CD4-positive, alpha-beta T cell (primary cell): ENCODE data around the gene FBLL1. TPM values are rescaled to one million over a fixed set of nuclear protein-coding genes. Genes with fewer than 3 reads are reported as not detected.

Experiments used
- ATAC-seq: fragments of 200-7000 bp; cut with Tn5 transposase; one replicate; pipeline ENCODE4 v1.10.0; 2022; ENCODE audit warnings: mild to moderate bottlenecking; ENCODE audit not compliant: poor library complexity
- CTCF ChIA-PET: fragments of 350-600 bp; sonication (Branson Sonifier 250); formaldehyde crosslinking; loops from one replicate; lab custom pipeline; 2021; ENCODE audit warnings: antibody characterized with exemption, inconsistent platforms; lab: Charles Lee
- POLR2A ChIA-PET: fragments of 350-600 bp; sonication (Branson Sonifier 250); formaldehyde crosslinking; loops from one replicate; lab custom pipeline; 2021; ENCODE audit warnings: antibody characterized with exemption, inconsistent platforms; lab: Charles Lee
- DNase-seq, 14 experiments: peaks; one replicate each; pipeline ENCODE4 v3.0.0-alpha.2; 2013 to 2020; ENCODE audit warnings: mixed read lengths in 2 of 14
- H3K27ac ChIP-seq, 2 donors: one replicate each; pipeline versions ENCODE4 v1.5.1 to v1.7.0; 2013; ENCODE audit warnings: low read length in 2 of 2, low read depth in 1 of 2, mild to moderate bottlenecking in 1 of 2
- H3K27me3 ChIP-seq, 2 experiments: 1 replicate in 1 of 2; 2 replicates in 1 of 2; pipeline versions ENCODE4 v1.6.1 to v1.7.0; 2013; ENCODE audit warnings: low read length in 2 of 2, control low read depth in 1 of 2, mild to moderate bottlenecking in 1 of 2, moderate library complexity in 1 of 2; ENCODE audit not compliant: insufficient read depth in 2 of 2, control insufficient read depth in 1 of 2
- H3K36me3 ChIP-seq: one replicate; pipeline ENCODE4 v1.6.1; 2013; ENCODE audit warnings: low read length, control low read depth; ENCODE audit not compliant: insufficient read depth
- H3K4me1 ChIP-seq: one replicate; pipeline ENCODE4 v1.6.1; 2013; ENCODE audit warnings: low read length, control low read depth; ENCODE audit not compliant: insufficient read depth
- H3K4me3 ChIP-seq: one replicate; pipeline ENCODE4 v1.5.1; 2013; ENCODE audit warnings: mild to moderate bottlenecking, low read length, moderate library complexity
- H3K9me3 ChIP-seq, 2 experiments: 1 replicate in 1 of 2; 2 replicates in 1 of 2; pipeline versions ENCODE4 v1.6.1 to v1.7.0; 2013; ENCODE audit warnings: low read length in 2 of 2, mild to moderate bottlenecking in 2 of 2, control low read depth in 1 of 2, moderate library complexity in 1 of 2; ENCODE audit not compliant: control insufficient read depth in 1 of 2, insufficient read depth in 1 of 2
- H3K27ac Mint-ChIP-seq: one replicate; pipeline ENCODE4 v1.8.0; 2020; ENCODE audit warnings: mixed read lengths
- H3K27me3 Mint-ChIP-seq: one replicate; pipeline ENCODE4 v1.8.0; 2021; ENCODE audit warnings: mixed read lengths
- H3K36me3 Mint-ChIP-seq: one replicate; pipeline ENCODE4 v1.8.0; 2021; ENCODE audit warnings: low read depth, mixed read lengths
- H3K4me1 Mint-ChIP-seq: one replicate; pipeline ENCODE4 v1.8.0; 2021; ENCODE audit warnings: low read depth, mixed read lengths
- H3K4me3 Mint-ChIP-seq: one replicate; pipeline ENCODE4 v1.8.0; 2020; ENCODE audit warnings: mild to moderate bottlenecking, mixed read lengths
- H3K9me3 Mint-ChIP-seq: one replicate; pipeline ENCODE4 v1.8.0; 2020; ENCODE audit warnings: mixed read lengths
- intact Hi-C, 2 experiments: fragments of 100-400 bp; cut with DNase I in 1 of 2; cut with micrococcal nuclease in 1 of 2; formaldehyde crosslinking; loops; one replicate each; pipeline versions ENCODE4 v1.15.1 to v1.9.0; 2023 to 2025; cut with DNase I, micrococcal nuclease
- total RNA-seq, 174 experiments: library from RNA in 2 of 174; stranded (reverse) in 2 of 174; gene quantifications; one replicate each; pipeline ENCODE4 v1.2.3 and lab custom pipeline; 2021 to 2026
- TF ChIP-seq, protein P1 (sequence below): fragments of 200-600 bp; IDR thresholded peaks from one replicate; pipeline ENCODE4 v1.8.0; 2022; ENCODE audit warnings: antibody characterized with exemption, mild to moderate bottlenecking

The FBLL1 gene
- total RNA-seq, 2 experiments from 2014 or later = not detected

DNA sequence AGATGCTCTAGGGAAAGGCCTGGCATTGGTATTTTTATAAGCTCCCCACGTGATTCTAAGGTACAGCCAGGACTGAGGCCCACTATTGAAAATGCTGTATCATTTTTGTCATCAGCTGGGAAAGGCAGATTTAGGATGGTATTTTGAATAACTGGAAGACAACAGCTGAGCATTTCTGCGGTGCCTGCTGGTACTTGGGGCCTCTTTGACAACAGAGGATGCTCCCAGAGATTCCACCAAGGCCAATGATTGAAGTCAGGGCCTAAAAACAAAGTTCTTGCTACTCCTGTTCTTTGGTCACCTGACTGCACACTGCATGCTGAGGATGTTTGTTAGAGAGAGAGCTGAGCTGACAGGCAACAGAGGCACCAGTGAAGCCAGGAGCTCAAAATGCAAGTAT lies 8.1 kb downstream of the FBLL1 start:
- H3K27ac Mint-ChIP-seq = no peak overlapping the region
- H3K27me3 ChIP-seq = peaks cover 4 to 9% of the 10 kb centered on the region in 2 experiments
- no peak for ATAC-seq
- H3K27me3 Mint-ChIP-seq = peaks cover 18% of the 10 kb centered on the region
- H3K9me3 ChIP-seq = peaks cover 6 to 10% of the 10 kb centered on the region in 2 experiments
- H3K9me3 Mint-ChIP-seq = no peaks in the 10 kb centered on the region
- H3K4me1 Mint-ChIP-seq = no peaks in the 10 kb centered on the region
- no peak overlapping the region for H3K4me3 ChIP-seq
- ChIA-PET CTCF (no interaction called here), POLR2A (no interaction called here)
- no peak for DNase-seq
- H3K4me1 ChIP-seq = no peaks in the 10 kb centered on the region
- no peak overlapping the region for H3K4me3 Mint-ChIP-seq
- H3K36me3 ChIP-seq = no peaks in the 10 kb centered on the region
- TF ChIP-seq, protein P1, sequence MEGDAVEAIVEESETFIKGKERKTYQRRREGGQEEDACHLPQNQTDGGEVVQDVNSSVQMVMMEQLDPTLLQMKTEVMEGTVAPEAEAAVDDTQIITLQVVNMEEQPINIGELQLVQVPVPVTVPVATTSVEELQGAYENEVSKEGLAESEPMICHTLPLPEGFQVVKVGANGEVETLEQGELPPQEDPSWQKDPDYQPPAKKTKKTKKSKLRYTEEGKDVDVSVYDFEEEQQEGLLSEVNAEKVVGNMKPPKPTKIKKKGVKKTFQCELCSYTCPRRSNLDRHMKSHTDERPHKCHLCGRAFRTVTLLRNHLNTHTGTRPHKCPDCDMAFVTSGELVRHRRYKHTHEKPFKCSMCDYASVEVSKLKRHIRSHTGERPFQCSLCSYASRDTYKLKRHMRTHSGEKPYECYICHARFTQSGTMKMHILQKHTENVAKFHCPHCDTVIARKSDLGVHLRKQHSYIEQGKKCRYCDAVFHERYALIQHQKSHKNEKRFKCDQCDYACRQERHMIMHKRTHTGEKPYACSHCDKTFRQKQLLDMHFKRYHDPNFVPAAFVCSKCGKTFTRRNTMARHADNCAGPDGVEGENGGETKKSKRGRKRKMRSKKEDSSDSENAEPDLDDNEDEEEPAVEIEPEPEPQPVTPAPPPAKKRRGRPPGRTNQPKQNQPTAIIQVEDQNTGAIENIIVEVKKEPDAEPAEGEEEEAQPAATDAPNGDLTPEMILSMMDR = no peak
- H3K36me3 Mint-ChIP-seq = no peaks in the 10 kb centered on the region
- no peak overlapping the region for H3K27ac ChIP-seq
- intact Hi-C loops = no loop called here

GRCh38 chr5:168549554-168549953 lies 20.4 kb downstream of the FBLL1 start:
- ATAC-seq (no peak), DNase-seq (no peak)
- Mint-ChIP-seq H3K36me3 (peaks cover 76% of the 10 kb centered on the region), H3K9me3 (peaks cover 5% of the 10 kb centered on the region), H3K27me3 (no peaks in the 10 kb centered on the region), H3K27ac (no peak overlapping the region), H3K4me1 (no peaks in the 10 kb centered on the region), H3K4me3 (no peak overlapping the region)
- H3K4me3 ChIP-seq = no peak overlapping the region
- H3K27me3 ChIP-seq = no peaks in the 10 kb centered on the region
- no peaks in the 10 kb centered on the region for H3K4me1 ChIP-seq
- no peak overlapping the region for H3K27ac ChIP-seq
- TF ChIP-seq, protein P1 = no peak
- POLR2A ChIA-PET = no interaction called here
- intact Hi-C loops = no loop called here
- CTCF ChIA-PET = no interaction called here
- peaks cover 0 to 8% of the 10 kb centered on the region in 2 experiments for H3K9me3 ChIP-seq
- peaks cover 25% of the 10 kb centered on the region for H3K36me3 ChIP-seq

GRCh38 chr5:168550656-168551055 lies 21.6 kb downstream of the FBLL1 start:
- peaks cover 78% of the 10 kb centered on the region for H3K36me3 Mint-ChIP-seq
- no peak overlapping the region for H3K27ac ChIP-seq
- intact Hi-C loops = no loop called here
- H3K4me1 ChIP-seq = no peaks in the 10 kb centered on the region
- DNase-seq = no peak
- ChIA-PET CTCF (no interaction called here), POLR2A (no interaction called here)
- H3K27ac Mint-ChIP-seq = no peak overlapping the region
- no peak for ATAC-seq
- TF ChIP-seq, protein P1 = no peak
- H3K4me1 Mint-ChIP-seq = no peaks in the 10 kb centered on the region
- H3K27me3 Mint-ChIP-seq = no peaks in the 10 kb centered on the region
- H3K9me3 ChIP-seq = peaks cover 0 to 8% of the 10 kb centered on the region in 2 experiments
- H3K27me3 ChIP-seq = no peaks in the 10 kb centered on the region
- H3K4me3 Mint-ChIP-seq = no peak overlapping the region
- no peak overlapping the region for H3K4me3 ChIP-seq
- H3K36me3 ChIP-seq = peaks cover 30% of the 10 kb centered on the region
- no peaks in the 10 kb centered on the region for H3K9me3 Mint-ChIP-seq
